ENCODE measurements around the gene MTX1.

GRCh38 chr1:155170101-155170785 lies 38.3 kb upstream of the MTX1 start:
- TF ChIP-seq SUPT5H (IDR thresholded peaks at IDR 0.05) (no peak), TAF1 (IDR thresholded peaks at IDR 0.05; ENCODE audit: control insufficient read depth, extremely low read depth, insufficient read depth, low read length, severe bottlenecking) (no peak), KAT8 (IDR thresholded peaks at IDR 0.05; ENCODE audit: low read depth) (no peak), U2AF1 (optimal IDR thresholded peaks at IDR 0.05; ENCODE audit: low read depth, low read length) (no peak)

Measured in K562 (cell line).